Mammary epithelial cell (primary cell): Measurements from ENCODE around the gene CFAP221.

Source experiments
- EZH2 ChIP-seq: IDR thresholded peaks from 2 replicates; pipeline ENCODE4 v1.6.1; 2012; ENCODE audit warnings: low read length, inconsistent platforms, borderline replicate concordance
- TF ChIP-seq, protein P1 (sequence below), 2 donors: IDR thresholded peaks in 1 of 2; conservative IDR thresholded peaks in 1 of 2; 2 replicates each; pipeline ENCODE4 v1.5.1; 2011 to 2012; ENCODE audit warnings: inconsistent platforms in 2 of 2, low read length in 2 of 2, mild to moderate bottlenecking in 2 of 2, control low read depth in 1 of 2, low read depth in 1 of 2; ENCODE audit not compliant: insufficient read depth in 1 of 2; ENCODE audit errors: extremely low read depth in 1 of 2

DNA sequence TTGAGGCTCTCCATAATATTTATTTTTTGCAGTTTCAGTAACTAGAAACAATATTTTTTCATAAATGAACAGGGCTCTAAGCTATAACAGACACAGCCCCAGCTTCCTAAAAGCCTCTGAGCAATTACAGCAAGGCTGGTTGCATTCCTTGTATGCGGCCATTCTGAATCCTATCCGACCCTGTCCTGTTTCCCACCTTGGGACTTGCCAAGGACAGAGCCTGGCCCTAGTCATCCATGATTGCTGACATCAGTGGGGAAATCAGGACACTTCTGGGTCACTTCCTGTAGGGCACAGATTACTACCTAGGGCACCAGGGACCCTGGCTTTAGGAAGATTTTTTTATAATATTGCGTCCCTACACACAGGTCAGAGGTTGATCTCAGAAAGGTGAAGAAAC lies 140.3 kb downstream of the CFAP221 start:
- TF ChIP-seq, protein P1, sequence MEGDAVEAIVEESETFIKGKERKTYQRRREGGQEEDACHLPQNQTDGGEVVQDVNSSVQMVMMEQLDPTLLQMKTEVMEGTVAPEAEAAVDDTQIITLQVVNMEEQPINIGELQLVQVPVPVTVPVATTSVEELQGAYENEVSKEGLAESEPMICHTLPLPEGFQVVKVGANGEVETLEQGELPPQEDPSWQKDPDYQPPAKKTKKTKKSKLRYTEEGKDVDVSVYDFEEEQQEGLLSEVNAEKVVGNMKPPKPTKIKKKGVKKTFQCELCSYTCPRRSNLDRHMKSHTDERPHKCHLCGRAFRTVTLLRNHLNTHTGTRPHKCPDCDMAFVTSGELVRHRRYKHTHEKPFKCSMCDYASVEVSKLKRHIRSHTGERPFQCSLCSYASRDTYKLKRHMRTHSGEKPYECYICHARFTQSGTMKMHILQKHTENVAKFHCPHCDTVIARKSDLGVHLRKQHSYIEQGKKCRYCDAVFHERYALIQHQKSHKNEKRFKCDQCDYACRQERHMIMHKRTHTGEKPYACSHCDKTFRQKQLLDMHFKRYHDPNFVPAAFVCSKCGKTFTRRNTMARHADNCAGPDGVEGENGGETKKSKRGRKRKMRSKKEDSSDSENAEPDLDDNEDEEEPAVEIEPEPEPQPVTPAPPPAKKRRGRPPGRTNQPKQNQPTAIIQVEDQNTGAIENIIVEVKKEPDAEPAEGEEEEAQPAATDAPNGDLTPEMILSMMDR (conservative IDR thresholded peaks at IDR 0.05 in 1 of 2, IDR thresholded peaks at IDR 0.05 in 1 of 2; ENCODE audit: extremely low read depth in 1 of 2, insufficient read depth in 1 of 2, low read depth in 1 of 2, low read length in 2 of 2) = no peak
- TF ChIP-seq EZH2 = no peak
